COR-L47 (cell line): Measurements from ENCODE around the gene CMBL.
A peak's percentile ranks its signal among the peaks of the same experiment; 100 is the strongest.
"Not testable (repeated sequence)": the region's sequence is repeated elsewhere in the genome, so short reads cannot be mapped to it uniquely, and the experiment has no call there.

ENCODE experiments used
- DNase-seq: peaks from one replicate; lab custom pipeline; 2025; lab: John Stamatoyannopoulos, UW

The CMBL gene

DNA sequence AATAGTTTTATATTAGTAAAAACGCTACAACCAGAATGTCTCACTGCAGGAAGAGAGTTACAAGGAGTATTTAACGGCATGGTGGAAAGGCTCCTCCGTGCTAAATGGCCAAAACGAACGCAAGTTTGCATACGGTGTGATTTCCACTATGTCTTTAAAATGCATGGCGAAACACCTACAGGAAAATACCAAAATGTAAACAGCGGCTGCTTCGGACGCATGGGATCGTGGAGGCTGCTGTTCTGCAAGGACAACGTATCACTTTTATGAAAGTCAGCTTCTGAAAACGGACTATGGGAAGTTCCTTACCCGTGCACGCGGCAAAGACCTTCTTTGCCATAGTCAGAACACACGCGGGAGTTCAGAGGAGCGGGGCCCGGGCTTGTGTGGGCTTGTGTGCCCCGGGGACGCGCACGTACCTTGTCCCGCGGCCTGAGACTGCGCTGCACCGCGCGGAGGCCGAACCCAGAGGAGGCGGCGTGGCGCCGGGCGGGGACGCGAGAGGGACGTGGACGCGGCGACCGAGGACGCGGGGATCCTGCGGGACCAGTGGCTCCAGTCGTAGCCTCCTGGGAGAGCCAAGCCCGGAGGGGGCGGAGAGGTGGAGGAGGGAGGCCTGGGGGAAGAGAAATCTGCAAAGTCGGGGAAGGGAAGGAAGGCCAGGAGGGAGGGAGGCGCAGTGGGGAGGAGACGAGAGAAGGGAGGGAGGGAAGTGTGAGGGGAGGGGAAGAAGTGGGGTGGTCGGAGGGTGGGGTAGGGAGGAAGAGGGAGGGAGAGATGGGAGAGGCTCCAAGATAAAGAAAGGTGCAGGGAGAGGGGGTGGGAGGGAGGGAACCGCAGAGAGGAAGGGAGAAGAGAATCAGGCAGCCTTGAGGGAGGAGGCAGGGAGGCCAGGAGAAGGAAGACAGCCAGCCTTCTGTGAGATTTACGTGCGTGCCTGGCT lies at the start of gene CMBL:
Gene CMBL (minus strand): TSS at position 697 of the 943 bp plus-strand sequence. CDS start 17,140 bp downstream, outside the sequence.
- peak; percentile 76 for DNase-seq

DNA sequence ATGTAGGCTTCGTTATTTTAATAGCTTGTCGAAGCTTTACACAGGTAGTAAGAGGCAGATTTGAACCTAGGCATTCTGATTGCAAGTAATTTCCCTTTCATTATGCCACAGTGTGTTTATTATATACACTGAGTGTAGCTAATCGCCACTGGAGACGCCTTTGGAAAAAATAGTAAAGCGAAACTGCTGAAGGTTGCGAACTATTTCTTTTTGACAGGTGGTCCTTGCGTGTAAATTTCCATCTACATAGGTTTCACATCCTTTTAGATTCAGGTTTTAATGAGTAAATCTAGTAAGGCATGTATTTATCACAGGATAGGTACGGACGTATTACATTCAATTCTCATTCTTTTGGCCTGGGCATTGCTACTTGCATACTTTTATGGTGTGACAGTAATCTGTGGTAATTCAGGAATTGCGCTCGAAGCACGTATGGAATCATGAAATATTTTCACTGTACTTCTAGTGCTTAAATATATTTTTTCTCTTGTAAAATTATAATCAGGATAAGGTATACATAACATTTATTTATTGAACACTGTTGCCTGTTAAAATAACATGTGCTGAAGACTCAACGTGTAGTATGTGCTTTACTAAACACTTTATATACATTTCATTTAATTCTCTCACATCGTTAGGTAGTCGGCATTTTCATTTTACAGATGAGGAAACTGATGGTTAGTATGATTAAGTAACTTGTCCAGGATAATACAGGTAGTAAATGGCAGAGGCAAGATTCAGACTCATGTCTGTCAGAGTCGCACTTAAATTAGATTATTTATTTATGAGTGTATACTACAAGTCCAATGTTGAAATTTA lies 47.6 kb upstream of the CMBL start:
- no peak for DNase-seq

DNA sequence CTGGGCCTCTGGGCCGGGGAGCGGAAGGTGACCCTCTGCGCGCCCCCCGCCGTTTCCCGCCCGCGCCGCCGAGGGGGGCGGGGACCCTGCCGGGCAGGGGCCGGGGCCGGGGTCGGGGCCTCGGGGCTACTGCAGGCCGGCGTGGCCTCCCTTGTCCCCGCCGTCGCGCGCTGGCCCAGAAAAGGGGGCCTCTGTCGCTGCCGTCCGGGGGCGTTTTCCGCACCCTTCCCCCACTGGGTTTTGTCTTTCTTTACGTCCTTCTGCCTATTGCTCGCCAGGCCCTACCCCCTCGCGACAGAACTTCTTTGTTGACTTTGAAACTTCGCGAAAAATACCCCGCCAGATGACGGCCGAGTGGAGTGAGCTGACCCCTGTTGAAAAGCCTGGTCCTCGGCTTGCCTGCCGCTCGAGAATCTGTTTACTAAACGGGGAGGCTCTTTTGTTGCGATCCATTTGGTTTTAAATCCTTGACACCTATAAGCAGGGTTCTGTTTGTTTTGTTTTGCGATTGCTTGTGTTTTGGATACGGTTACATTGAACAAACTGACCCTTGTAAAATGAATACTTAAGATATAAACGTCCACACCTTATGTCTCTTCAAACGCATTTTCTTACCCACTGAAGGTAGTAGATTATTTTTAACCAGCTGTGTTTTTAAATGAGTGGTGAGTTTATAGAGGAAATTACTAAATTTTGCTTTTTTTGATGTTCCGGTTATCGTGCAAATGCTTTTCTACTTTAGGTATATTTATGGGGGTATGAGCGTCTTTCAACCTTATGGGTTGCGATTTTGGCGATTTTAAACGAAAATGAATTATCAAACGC lies 46.6 kb upstream of the CMBL start:
- DNase-seq = peak; percentile 36

DNA sequence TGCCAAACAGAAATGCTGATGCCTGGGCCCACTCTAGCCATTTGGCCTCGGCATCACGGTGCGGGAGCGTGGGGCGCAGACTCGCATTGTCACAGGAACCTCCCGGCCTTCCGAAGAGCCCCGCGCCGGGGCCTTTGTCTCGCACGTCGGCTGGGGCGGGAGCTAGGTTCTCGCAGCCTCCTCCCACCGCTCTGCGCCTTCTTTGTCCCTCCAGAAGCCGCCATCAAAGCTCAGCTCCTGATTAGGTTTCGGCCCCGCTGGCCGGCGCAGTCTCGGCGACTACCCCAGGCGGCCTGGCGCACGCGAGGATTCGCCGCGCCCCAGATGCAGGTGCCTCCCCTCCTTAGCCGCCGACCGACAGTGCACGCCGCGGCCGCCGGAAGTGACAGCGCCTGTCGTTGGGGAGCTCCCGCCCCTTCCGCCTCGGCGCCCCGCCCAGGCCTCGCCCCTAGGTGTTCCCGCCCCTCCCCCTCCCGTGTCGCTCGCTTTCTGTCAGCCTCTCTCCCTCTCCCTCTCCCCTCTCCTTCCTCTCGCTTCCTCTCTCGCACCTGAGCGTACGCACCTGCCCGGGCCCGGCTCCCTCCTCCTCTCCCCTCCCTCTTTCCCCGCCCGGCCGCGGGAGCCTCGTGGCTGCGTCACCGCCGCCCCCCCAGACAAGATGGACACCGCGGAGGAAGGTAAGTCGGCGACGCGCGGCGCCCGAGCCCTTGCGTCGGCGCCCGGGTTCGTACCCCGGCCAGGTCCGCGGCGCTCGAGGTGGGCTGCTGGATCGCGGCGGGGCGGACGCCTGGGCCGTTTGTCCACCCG lies 45.7 kb upstream of the CMBL start, which contains the start of gene MARCHF6:
Gene MARCHF6 (plus strand): TSS at position 455 of the 807 bp plus-strand sequence. CDS start 204 bp downstream, at position 659.
- peak; percentile 97 for DNase-seq

DNA sequence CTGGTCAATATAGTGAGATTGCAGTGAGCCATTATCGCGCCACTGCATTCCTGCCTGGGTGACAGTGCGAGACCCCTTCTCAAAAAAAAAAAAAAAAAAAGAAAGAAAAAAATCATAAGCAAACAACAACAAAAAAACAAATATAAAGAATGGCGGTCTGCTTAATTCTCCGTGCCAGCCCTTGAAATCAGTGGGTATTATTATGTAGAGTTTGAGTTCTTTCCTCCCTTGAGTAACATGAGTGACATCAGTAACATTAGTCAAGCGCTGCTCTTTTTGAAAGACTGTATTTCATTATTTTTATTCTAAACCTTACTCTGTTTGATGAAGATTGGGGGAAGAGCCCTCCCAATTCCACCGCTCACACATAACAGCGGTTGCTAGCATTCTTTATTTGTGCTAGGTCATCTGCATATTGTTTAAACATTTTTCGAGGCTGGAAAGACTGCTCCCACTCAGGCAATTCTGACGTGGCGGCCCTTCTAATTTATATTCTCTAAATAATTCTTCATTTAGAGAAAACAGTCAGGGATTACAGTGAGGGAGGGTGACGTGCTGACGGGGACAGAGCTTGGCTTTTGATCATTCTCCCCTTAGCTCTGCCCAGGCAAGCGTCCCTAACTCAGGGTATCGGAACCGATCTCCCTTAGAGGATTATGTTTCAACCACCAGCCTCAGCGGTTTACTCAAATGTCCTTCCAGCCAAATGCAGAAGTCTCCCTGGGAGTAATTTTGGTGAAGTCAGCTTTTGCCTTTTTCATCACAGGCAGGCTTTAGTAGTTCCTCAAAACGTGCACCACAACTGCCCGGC lies 44.9 kb upstream of the CMBL start:
- no peak for DNase-seq

DNA sequence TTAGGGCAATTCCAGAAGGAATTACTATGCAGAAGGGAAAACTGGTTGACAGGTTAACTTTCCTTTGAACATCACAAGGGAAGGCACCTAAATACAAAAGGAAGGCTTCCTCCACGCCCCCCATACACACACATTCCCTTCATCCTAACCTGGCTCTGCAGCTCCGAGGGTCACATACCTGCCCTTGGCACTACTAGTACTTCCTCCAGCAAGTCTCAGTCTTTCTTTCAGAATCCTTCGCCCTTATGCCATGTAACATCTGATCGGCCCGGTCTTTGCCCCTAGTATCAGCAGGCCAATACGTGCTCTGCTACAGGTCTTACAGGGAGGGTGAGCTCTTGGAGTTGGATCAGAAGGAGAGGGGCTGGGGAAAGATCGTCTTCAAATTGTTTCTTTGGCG lies 44.2 kb upstream of the CMBL start:
- DNase-seq = no peak

DNA sequence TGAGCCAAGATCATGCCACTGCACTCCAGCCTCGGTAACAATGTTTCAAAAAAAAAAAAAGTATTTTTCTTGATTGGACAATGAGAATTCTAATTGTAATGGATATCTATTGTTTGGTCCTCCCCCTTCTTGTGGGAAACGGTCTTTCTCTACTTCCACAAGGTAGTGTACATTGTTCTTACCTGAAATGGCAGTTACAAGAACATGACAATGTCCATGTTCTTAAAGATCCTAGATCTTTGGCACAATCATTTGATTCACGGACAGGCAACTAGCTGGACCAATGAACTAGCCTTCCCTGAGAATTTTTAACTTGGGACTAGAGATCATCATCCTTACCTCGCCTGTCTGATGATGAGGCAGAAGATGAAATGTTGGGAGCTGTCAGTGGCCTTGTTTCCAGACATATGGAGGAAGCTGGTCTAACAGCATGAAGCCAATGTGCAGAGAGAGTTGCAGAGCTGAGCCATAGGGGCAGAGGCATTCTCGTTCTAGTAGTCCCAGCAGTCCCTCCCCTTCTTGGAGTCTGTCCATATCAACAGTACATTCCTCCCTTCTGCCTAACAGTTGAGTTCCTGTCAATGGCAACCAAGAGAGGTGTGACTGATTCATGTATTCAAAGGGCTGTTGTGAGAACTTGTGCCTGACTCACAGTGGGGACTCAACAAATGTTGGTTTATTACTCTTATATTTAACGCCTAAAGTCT lies 43.6 kb upstream of the CMBL start:
- no peak for DNase-seq

DNA sequence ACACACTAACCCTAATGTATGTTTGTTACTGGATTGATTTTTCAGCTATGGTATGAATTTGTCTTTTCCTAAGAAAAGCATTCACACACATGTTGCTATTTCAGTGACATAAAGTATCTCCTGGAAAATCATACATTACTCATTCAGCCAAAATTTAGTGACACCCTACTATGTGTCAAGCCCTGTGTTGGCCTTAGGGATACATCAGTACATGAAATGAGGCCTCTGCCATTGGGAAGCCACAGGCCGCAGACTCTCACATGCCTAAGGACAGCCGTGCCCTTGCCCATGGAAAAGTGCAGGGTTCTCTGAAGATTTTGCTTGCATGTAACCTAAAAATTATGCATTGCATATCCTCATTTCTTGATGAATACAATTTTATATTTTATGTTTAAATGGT lies 40.6 kb upstream of the CMBL start:
- no peak for DNase-seq

DNA sequence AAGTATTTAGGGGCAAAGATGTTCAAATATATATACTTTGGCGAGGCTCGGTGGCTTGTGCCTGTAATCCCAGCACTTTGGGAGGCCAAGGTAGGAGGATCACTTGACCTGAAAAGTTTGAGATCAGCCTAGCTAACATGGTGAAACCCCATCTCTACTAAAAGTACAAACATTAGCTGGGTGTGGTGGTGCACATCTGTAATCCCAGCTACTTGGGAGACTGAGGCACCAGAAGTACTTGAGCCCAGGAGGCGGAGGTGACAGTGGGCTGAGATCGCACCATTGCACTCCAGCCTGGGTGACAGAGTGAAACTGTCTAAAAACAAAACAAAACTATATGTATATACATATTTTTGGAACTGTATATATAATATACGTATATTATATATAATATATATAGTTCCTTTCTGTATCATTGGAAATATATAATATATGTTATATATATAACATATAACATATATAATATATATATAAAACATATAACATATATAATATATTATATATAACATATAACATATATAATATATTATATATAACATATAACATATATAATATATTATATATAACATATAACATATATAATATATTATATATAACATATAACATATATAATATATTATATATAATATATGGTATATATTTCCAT lies 36.9 kb upstream of the CMBL start:
- DNase-seq = not testable (repeated sequence)

DNA sequence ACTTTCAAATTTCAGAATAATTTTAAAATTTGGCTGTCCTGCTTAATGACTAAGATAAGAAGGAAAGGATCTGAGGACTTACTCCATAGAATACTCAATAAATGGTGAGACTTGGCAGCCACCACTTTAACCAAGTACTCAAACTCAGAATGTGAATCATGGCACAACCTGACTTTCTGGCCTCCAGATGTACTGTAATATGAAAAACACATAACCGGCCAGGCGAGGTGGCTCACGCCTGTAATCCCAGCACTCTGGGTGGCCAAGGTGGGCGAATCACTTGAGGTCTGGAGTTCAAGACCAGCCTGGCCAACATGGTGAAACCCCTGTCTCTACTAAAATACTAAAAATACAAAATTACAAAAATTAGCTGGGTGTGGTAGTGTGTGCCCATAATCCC lies 35.8 kb upstream of the CMBL start:
- DNase-seq = no peak

DNA sequence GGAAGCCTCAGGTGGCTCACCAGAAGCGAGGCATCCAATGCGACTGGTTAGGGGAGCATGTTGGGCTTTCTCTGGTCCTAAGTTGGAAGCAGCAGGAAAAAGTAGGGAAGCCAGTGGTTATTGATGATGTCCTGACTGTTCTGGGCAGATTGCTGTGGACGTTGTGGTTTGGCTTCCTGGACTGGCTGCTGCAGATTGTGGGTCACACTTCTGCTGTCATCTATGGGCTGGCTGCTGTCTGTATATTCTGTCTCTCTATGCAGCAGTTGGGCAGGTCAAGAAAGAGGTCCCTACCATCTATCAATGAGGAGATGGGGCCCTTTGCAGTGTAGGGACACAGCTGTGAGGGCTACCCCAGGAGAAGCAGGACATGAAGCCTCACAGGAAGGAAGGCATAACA lies 32.3 kb upstream of the CMBL start:
- no peak for DNase-seq

DNA sequence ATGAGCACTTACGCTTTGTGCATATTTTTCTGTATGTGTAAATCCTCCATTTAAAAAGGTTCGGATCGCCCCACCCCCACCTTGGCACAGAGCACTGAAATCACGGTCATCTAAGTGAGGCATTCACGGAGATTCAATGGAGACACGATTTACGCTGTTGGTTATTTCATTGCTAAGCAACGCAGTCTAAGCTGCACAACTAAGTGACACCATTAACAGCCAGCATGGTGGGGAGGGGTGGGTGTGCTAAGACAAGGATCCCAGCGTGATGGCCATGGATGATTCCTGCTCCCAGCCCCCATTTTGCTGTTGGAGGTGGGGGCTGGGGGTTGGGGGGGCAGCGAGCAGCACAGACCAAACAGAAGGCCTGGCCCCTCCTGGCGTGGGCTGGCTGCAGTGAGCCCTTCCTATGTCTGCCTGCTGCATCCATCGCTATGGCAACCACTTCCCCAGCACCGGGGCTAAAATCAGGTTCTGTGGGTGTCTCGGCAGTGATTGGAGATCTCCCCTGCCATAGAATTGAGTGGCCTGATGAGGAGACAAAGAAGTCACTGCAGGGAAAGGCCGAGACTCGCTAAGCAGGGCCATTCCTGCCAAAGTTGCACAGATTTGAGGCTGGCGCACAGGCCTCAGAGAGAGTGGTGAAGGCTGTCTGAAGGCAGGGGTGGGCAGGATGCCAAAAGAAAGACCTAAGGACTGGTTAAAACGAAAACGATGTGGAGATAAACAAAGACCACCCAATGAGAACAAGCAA lies 31.5 kb upstream of the CMBL start:
- peak; percentile 99 for DNase-seq

DNA sequence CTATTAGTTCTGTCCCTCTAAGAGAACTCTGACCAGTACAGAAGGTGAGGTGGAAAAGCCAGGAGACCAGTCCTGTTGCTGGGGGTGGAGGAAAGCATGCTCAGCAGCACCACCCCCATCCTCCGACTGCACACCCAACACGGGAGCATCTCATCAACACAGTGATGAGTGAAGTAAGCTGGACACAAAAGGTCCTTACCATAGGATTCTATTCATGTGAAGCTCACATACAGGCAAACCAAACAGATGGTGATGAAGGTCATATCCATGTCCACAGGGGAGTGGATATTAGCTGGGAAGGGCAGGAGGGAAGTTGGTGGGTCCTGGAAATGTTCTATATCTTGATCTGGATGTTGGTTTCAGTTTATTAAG lies 31.0 kb upstream of the CMBL start:
- DNase-seq = peak; percentile 61

DNA sequence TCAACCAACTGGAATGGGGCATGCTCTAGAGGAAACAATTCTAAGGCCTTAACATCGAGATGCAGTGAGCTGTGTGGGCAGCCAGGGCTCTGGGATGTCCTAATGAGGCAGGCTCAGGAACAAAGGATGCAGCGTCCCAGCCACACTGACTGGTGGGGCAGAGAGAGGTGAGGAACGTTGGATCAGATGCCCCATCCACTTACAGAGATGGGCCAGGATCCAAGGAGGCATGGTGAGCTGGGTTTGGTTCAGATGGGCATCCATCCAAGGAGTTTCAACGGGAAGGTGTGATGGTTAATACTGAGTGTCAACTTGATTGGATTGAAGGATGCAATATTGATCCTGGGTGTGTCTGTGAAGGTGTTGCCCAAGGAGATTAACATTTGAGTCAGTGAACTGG lies 30.3 kb upstream of the CMBL start:
- peak; percentile 24 for DNase-seq

DNA sequence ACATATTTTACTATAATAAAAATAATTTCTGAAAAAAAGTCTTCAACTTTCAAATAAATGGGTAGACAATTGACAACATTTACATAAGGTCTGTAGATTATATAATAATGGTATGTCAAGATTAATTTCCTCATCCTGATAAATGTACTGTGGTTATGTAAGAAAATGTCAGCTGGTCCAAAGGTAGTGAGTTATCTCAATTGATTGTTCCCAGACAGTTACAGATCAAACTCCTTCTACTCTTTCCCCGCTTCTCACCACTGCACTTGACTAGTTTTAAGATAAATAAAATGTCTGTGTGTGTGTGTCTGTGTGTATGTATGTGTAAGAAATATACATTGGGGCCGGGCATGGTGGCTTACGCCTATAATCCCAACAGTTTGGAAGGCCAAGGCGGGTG lies 29.4 kb upstream of the CMBL start:
- DNase-seq = no peak

DNA sequence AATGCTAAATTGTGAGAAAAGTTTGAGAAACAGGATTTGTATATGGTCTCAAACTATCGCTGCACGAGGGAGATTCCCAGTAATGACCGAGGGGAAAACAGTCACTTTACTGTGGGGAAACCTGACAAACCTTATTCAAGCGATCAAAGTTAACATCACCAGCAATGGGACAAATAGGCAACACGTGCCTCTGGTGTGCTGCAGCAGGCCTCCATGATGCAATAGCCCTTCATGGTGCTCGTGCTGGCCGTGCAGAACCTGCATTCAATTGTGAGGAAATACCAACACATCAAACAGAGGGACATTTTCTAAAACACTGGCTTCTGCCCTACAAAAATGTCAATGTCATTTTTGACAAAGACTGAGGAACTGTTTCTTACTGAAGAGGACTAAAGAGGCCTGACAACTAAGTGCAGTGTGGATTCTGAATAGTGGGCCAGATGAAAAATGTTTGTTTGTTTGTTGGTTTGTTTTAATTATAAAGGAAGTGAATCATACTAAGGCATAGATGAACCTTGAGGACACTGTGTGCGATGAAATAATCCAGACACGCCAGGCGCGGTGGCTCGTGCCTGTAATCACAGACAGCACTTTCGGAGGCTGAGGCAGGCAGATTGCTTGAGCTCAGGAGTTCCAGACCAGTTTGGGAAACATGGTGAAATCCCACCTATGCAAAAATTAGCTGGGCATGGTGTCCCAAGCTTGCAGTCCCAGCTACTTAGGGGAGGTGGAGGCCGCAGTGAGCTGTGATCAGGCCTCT lies 28.2 kb upstream of the CMBL start:
- DNase-seq = no peak

DNA sequence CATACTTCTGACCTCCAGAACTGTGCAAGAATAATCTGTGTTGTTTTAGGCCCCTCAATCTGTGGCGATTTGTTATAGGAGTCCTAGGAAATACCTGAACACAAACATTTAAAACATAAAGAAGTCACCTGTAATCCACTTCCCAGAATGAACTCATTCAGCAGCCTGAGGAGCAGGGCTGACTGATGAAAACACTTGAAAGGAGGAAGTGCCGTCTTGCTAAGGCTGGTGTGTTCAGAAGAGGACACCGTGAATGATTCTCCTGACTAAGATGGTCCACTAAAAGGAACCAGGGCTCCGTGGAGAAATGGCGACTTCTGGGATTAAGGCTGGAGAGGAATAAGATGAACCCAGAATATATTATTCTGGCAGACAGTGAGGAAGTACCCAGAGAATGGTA lies 27.1 kb upstream of the CMBL start:
- DNase-seq = no peak
